PC-9 (cell line): Measurements from ENCODE around the gene TCAP.

Source experiments
- CTCF ChIP-seq: fragments of 200-600 bp; sonication (generic); conservative IDR thresholded peaks from 2 replicates; pipeline ENCODE4 v1.6.1; 2017; ENCODE audit warnings: mixed run types, antibody characterized with exemption, mild to moderate bottlenecking, moderate library complexity
- EZH2 ChIP-seq: fragments of 200-600 bp; sonication (generic); IDR thresholded peaks from 2 replicates; pipeline ENCODE4 v1.8.0; 2017; ENCODE audit warnings: antibody characterized with exemption, low read depth

- TF ChIP-seq CTCF (no peak), EZH2 (no peak)
Measured at GRCh38 chr17:39683295-39683939, 18.3 kb downstream of the TCAP start.
